Fibroblast of villous mesenchyme (primary cell): Measurements from ENCODE around the gene ABI3BP. TPM values are rescaled to one million over a fixed set of nuclear protein-coding genes. Genes with fewer than 3 reads are reported as not detected.
A peak's percentile ranks its signal among the peaks of the same experiment; 100 is the strongest.

ENCODE experiments used
- DNase-seq: peaks from one replicate; pipeline ENCODE4 v3.0.0-alpha.2; 2010; ENCODE audit warnings: low read depth
- H3K4me3 ChIP-seq: 2 replicates; pipeline ENCODE4 v1.5.1; 2011; ENCODE audit warnings: low read depth, mild to moderate bottlenecking, low read length
- CTCF ChIP-seq: IDR thresholded peaks from 2 replicates; pipeline ENCODE4 v1.5.1; 2012; ENCODE audit warnings: low read depth, mild to moderate bottlenecking, low read length; ENCODE audit not compliant: insufficient read depth
- total RNA-seq: library from RNA; depleted of rRNA; stranded (reverse); fragments of >200 nt; gene quantifications from 2 replicates; pipeline ENCODE4 v1.2.3, GENCODE V29; 2012

ABI3BP gene
- total RNA-seq, 1 donor: 7.8 TPM

GRCh38 chr3:100912976-100913545 is 80.2 kb downstream of the ABI3BP start:
- no peak overlapping the region for H3K4me3 ChIP-seq
- TF ChIP-seq CTCF: no peak
- no peak for DNase-seq

GRCh38 chr3:100912571-100912970 is 80.7 kb downstream of the ABI3BP start:
- H3K4me3 ChIP-seq: no peak overlapping the region
- no peak for TF ChIP-seq CTCF
- DNase-seq: no peak

GRCh38 chr3:100911956-100912355 is 81.3 kb downstream of the ABI3BP start:
- H3K4me3 ChIP-seq: no peak overlapping the region
- DNase-seq: no peak
- no peak for TF ChIP-seq CTCF

GRCh38 chr3:100910986-100911385 is 82.2 kb downstream of the ABI3BP start:
- no peak for TF ChIP-seq CTCF
- DNase-seq: no peak
- H3K4me3 ChIP-seq: no peak overlapping the region

- TF ChIP-seq CTCF: no peak
- H3K4me3 ChIP-seq: no peak overlapping the region
- DNase-seq: peak; percentile 55
Observed at GRCh38 chr3:100902572-100902971, 90.6 kb downstream of the ABI3BP start.

- no peak overlapping the region for H3K4me3 ChIP-seq
- no peak for TF ChIP-seq CTCF
- DNase-seq: no peak
Observed at GRCh38 chr3:100900671-100901335, 92.4 kb downstream of the ABI3BP start.
